ENCODE data around the gene FIGN. TPM values are rescaled to one million over a fixed set of nuclear protein-coding genes. Genes with fewer than 3 reads are reported as not detected.

The FIGN gene
- total RNA-seq, 1 experiment from 2014 or later, result 14.6 TPM

DNA sequence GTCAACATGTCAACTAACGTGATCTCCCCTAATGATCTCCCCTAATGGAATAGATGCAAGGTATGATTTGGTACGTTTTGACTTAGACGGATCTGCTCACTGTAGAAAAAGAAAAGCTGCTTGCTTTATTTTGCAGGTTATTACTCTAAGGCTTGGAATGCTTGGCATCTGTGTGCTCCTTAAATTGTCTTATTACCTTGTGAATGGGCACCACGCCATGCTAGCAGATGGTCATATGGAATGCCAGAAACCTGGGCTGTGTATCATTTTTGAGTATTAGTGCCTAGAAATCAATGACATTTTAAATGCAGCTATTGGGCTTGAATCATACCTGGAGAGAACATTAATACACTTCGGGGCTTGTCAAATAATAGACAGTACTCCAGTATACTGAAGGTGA, 16.5 kb upstream of the FIGN start:
- Histone ChIP-seq H3K79me2 (ENCODE audit: insufficient read depth, low read length) (no peaks in the 10 kb centered on the region), H2BK5ac (ENCODE audit: insufficient read length, low read length) (no peak overlapping the region), H3K23me2 (ENCODE audit: insufficient read length, low read depth, low read length, poor library complexity, severe bottlenecking) (no peaks in the 10 kb centered on the region), H3K9ac (ENCODE audit: extremely low read depth, insufficient read length, low read length) (no peak overlapping the region), H3T11ph (ENCODE audit: low read length) (no peak overlapping the region), H3K79me1 (ENCODE audit: insufficient read depth, low read depth, low read length, poor library complexity, severe bottlenecking) (no peaks in the 10 kb centered on the region), H3K14ac (ENCODE audit: insufficient read depth, low read length) (no peak overlapping the region), H4K91ac (ENCODE audit: insufficient read length, low read depth, low read length) (no peak overlapping the region), H3K4me2 (ENCODE audit: insufficient read depth, insufficient read length, low read length) (no peak overlapping the region), H3K9me3 (ENCODE audit: control insufficient read depth, low read depth, low read length) (no peaks in the 10 kb centered on the region), H2AFZ (ENCODE audit: low read length) (no peak overlapping the region), H2BK15ac (ENCODE audit: low read depth, low read length) (no peak overlapping the region), H4K20me1 (ENCODE audit: control insufficient read depth, insufficient read depth, insufficient read length) (no peaks in the 10 kb centered on the region), H3K23ac (ENCODE audit: insufficient read length, low read depth, low read length) (no peak overlapping the region), H3K4me1 (ENCODE audit: insufficient read depth, low read length) (no peaks in the 10 kb centered on the region), H3K4ac (ENCODE audit: low read depth, low read length) (no peak overlapping the region), H3K27me3 (ENCODE audit: insufficient read depth, low read length) (no peaks in the 10 kb centered on the region), H2BK12ac (ENCODE audit: insufficient read length, low read depth, low read length) (no peak overlapping the region), H4K8ac (replicated peaks; ENCODE audit: insufficient read length, low read depth, low read length) (no peak overlapping the region), H2BK120ac (ENCODE audit: low read depth, low read length, poor library complexity, severe bottlenecking) (no peak overlapping the region), H2AK5ac (ENCODE audit: insufficient read length, low read length) (no peak overlapping the region), H3K18ac (ENCODE audit: insufficient read length, low read depth, low read length) (no peak overlapping the region), H3K27ac (ENCODE audit: insufficient read length, low read depth, low read length) (no peak overlapping the region), H2BK20ac (ENCODE audit: low read depth, low read length, poor library complexity, severe bottlenecking) (no peak overlapping the region), H4K5ac (ENCODE audit: insufficient read length, low read depth, low read length) (no peak overlapping the region), H3K56ac (ENCODE audit: insufficient read length, low read depth, low read length) (no peak overlapping the region)
- WGBS (ENCODE audit: extremely low coverage, insufficient read length, low lambda C conversion rate), result no CpG with 5 or more reads among the region's 5 CpGs
- H3K4me1 Mint-ChIP-seq, result no peaks in the 10 kb centered on the region; a peak in 1 of 4 replicates
- H3K9me3 Mint-ChIP-seq, result no peaks in the 10 kb centered on the region
- no peaks in the 10 kb centered on the region for H3K36me3 Mint-ChIP-seq (ENCODE audit: insufficient read depth in 1 of 3, low read depth in 3 of 3)
- TF ChIP-seq, protein P1, sequence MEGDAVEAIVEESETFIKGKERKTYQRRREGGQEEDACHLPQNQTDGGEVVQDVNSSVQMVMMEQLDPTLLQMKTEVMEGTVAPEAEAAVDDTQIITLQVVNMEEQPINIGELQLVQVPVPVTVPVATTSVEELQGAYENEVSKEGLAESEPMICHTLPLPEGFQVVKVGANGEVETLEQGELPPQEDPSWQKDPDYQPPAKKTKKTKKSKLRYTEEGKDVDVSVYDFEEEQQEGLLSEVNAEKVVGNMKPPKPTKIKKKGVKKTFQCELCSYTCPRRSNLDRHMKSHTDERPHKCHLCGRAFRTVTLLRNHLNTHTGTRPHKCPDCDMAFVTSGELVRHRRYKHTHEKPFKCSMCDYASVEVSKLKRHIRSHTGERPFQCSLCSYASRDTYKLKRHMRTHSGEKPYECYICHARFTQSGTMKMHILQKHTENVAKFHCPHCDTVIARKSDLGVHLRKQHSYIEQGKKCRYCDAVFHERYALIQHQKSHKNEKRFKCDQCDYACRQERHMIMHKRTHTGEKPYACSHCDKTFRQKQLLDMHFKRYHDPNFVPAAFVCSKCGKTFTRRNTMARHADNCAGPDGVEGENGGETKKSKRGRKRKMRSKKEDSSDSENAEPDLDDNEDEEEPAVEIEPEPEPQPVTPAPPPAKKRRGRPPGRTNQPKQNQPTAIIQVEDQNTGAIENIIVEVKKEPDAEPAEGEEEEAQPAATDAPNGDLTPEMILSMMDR (conservative IDR thresholded peaks at IDR 0.05), result no peak
- no peaks in the 10 kb centered on the region for H3K27me3 Mint-ChIP-seq (ENCODE audit: low read depth)
- no peak overlapping the region for H3K27ac Mint-ChIP-seq
- no peak overlapping the region for H3K4me3 Mint-ChIP-seq
- DNase-seq, result no peak

Measured in H9 (cell line).